Muscle of arm (tissue), 12 donors: ENCODE measurements around the gene STRIP2. TPM values are rescaled to one million over a fixed set of nuclear protein-coding genes. Genes with fewer than 3 reads are reported as not detected.
"Not testable (repeated sequence)": the region's sequence is repeated elsewhere in the genome, so short reads cannot be mapped to it uniquely, and the experiment has no call there.

Source experiments
- DNase-seq: peaks from one replicate; pipeline ENCODE4 v3.0.0-alpha.2; 2013
- polyA plus RNA-seq, 12 donors: library from polyadenylated mRNA; unstranded; fragments of 120-200 nt; gene quantifications; one replicate each; pipeline ENCODE4 v1.2.1, GENCODE V29; 2013; ENCODE audit not compliant: insufficient read length in 12 of 12

STRIP2 gene
- polyA plus RNA-seq, 12 donors = 3.7 to 14.2 (median 7.9) TPM; not detected in 1

DNA sequence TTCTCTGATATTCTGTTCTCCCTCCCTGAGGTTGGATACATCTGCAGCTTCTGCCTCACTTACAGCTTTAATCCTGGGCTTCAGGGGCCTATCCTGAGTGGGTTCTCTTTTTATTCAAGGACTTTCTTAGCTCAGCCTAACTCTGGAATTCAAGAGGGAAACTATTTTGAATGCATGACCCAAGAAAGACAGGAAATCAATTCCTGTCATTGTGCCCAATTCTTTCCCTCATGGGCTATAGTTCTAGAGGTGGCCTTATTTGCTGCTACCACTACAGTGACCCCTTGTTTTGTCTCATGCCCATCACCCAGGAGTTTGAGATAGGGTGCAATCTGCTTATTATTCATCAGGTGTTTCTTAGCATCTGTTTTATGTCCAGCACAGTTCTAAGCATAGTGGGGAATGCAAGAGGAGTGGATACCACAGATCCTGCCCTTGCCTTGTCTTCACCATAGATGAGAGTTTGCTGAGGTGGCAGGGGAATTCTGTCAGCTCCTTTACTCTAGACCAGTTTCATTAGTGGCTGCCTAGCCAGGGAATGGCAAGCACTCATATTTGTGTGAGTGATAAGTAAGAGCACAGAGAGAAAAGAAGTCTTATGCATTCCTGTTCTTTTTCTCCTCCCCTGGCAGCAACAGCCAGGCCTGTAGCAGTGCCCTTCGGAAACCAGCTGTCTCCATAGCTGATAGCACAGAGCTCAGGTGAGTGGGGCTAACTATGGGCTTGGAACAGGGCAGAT is 19.4 kb downstream of the STRIP2 start:
- no peak for DNase-seq

DNA sequence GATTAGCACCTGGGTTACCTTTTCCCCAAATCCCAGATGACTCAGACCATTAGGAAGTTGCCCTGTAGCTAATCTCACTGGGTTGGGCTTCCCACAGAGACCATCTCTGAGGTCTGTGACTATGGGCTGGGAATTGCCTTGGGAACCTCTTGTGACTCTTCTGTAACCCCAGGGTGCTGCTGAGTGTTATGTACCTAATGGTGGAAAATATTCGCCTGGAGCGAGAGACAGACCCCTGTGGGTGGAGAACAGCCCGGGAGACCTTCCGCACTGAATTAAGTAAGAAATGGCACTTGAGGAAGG is 20.0 kb downstream of the STRIP2 start:
- no peak for DNase-seq

DNA sequence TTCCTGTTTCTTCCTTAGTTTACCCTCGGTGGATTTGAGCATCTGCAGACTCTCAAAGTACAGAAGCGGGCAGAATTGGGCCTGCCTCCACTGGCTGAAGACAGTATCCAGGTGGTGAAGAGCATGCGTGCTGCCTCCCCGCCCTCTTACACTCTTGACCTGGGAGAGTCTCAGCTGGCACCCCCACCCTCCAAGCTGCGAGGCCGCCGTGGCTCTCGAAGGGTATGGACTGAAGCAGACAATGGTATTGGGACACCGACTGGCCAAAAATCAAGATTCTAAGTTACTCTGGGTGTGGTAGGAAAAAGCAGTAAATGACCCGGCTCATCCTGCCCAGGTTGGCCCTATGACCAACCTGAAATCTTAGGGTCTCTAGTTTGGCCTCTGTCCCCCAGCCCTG is 22.2 kb downstream of the STRIP2 start:
- DNase-seq = no peak

DNA sequence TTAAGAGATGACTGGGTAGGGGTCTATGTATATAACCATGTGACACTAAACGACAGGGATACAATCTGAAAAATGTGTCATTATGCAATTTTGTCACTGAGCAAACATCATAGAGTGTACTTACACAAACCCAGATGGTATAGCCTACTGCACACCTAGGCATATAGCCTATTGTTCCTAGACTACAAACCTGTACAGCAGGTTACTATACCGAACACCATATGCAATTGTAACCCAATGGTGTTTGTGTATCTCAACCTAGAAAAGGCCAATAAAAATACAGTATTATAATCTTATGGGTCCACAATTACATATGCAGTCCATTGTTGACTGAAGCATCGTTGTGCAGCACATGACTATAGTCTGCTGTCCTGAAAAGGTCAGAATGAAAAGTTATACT is 22.9 kb downstream of the STRIP2 start:
- no peak for DNase-seq

DNA sequence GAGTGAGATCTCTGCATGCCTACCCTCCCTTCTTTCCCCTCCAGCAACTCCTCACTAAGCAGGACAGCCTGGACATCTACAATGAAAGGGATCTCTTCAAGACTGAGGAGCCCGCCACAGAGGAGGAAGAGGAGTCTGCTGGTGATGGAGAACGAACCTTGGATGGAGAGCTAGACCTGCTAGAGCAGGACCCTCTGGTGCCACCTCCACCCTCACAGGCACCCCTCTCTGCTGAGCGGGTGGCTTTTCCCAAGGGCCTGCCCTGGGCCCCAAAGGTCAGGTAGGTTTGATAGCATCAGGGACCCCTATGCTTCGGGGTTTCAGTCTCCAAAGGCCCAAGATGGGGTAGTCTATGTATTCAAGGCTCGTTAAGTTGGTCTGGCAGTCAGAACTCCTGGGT is 23.9 kb downstream of the STRIP2 start:
- DNase-seq = no peak

DNA sequence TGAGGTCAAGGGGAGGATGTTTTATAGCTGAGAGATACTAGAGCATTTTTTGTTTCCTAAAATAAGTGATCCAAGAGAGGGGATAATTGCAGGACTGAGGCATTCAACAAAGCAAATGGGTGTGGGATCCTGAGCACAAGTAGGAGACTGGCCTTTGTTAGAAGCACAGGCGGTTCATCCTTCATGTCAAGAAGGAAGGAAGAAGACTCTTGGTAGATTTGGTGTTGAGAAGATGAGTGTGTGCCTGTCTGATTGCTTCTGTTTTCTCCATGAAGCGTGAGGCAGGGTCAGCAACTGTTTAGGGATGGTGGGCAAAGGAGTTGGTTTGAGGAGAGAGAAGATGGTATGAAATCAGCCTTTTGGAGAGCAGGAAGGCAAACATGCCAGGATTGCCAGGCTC is 27.6 kb downstream of the STRIP2 start:
- DNase-seq = no peak

DNA sequence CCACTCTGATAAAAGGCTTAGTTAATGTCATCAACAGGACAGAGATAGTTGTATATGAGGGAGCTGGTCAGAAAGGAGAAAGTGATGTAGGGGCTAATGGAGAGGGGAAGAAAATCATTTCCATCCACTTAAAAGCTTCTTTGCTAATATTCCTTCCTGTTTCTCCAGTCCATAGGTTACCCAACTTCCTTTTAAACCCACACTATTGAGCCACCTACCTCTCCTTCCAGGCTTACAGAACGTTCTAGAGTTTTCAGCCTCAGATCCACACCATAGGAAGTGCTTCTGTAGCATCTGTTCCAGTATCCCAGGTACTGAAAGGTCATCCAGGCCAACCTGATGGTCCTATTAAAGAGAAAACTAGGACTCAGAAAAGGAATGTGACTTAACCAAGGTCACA is 28.2 kb downstream of the STRIP2 start:
- DNase-seq = no peak

DNA sequence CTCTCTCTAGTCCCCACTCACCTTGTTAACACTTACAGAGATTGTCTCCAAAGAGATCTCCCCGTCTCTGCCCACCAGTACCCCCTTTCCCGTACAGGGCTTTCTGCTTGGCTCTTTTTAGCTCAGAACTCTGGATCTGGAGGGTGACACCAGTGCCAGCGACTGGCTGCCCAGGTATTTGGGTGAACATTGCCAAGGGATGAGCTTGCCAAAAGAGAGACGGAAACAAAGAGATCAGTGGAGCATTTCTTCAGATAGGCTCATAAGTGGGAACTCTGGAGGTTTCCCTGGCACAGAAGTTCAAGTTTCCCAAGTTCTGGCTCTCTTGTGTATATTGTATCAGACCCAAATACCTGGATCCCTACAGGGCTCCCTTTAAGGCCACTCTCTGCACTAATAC is 30.0 kb downstream of the STRIP2 start:
- DNase-seq = no peak

DNA sequence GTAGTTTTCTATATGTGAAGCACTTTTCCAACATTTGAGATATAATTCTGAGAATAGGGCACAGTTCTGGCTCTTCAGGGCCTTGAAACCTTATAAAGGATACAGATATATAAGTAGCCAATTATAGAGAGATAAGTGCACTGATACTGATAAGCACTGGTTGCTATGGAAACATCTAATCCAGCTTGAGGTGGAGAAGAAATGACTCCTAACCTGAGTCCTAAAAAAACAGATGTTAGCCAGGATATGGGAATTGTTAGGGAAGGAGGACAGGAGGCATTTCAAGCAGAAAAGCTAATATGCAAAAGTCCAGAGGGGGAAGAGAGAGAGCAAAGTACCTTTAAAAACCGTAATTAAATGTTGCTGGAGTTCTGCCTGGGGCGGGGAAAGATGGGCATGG is 30.8 kb downstream of the STRIP2 start:
- no peak for DNase-seq

DNA sequence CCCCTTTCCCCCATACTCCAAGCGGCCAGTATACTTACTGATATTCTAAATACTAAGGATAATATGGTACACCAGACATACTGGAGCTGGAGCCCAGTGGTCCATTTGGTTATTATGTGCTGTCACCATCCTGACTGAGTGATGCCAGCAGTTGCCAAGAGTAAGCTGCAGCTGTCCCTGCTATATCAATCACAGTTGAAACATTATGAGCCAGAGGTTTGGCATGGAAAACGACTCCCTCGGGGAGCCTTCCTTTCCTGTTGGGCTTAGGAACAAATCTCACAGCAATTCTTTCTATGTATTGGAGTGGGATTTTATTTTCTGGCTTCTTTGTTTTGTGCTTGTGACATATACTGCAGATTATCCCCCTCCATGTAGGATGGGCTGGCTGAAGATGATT is 32.6 kb downstream of the STRIP2 start:
- DNase-seq = peak; percentile 20

DNA sequence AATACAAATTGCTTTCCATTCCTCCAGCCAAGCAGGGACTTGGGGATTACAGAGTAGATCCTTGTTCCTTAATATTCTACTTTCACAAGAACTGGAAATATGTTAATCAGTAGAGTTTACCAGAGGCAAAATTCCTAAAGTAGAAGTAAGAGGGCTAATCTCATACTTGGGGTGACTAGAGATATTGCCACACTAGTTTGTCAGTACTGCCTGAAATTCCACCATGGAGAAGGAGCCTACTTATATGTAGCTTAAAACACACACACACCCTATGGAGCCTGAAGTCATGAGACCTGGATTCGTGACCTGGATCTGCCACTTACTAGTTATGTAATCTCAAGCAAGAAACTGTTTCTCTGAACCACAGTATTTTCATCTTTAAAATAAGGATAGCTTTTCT is 33.9 kb downstream of the STRIP2 start:
- DNase-seq = no peak

DNA sequence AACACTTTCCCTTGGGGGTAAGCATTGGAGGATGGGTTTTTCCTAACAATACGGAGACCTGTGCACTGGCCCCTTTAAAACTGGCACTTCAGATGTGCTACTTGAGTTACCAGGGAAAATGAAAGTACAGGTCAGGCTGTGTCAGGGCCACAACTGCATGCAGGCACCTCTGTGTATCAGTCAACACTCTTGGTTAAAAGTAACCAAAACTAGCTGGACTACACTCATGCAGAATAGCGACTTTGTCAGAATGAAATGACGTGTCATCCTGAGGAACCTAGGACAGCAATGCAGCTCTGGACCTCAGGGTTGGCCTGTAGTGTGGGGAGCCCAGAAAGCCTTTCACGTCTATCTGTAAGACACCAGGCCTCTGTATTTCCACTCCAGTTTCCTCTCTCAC is 34.3 kb downstream of the STRIP2 start:
- DNase-seq = no peak

DNA sequence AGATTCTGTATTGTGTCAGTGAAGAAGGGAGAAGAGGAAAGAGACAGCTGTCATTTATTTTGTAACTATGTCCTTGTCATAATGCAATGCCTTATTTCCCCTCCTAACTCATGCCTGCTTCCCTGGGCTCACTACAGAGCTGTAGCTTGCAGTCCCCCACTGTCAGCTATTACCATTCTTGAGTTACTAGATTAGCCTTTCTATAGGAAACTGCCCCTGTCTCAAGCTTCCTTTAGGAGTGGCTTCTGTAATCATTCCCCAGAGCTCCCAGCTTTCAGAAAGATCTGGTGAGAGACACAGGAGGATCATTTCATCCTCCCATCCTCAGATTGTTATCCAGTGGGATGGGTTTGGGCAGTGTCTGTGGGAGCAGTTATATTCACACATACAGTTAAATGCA is 35.7 kb downstream of the STRIP2 start:
- DNase-seq = no peak

DNA sequence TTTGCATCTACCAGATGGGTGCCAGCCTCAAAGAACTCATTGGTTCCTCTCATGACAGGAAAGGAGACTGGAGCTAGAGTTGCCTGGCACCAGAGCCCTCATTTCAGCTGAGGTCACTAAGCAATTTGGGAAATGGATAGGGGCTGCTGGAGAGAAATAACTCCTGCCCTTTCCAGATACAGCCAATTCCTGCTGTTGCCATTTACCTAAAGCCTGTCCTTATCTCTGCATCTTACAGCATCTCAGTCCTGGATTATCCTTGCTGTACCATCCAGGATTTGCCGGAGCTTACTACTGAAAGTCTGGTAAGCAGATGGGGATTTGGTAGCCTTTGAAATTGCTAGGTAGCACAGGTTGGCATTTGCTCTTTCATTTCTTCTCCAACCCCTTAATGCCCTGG is 36.2 kb downstream of the STRIP2 start:
- no peak for DNase-seq

DNA sequence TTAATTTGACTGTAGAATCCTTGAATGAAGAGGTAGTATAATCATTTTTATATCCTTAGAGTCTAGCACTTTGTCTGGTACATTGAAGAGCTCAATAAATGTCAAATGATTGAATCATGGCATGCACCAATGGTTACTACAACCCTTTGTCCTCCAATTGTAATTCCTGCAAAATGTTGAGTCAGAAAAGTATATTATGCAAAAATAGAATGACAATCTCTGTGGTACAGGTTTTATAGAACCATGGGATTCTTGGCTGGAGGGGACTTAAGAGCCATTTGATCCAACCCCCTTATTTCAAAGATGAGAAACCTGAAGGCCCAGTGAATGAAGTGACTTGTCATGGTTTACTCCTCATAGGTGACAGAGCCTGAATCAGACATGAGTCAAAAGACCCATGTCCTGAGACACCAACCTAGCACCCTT is 37.2 kb downstream of the STRIP2 start:
- no peak for DNase-seq

DNA sequence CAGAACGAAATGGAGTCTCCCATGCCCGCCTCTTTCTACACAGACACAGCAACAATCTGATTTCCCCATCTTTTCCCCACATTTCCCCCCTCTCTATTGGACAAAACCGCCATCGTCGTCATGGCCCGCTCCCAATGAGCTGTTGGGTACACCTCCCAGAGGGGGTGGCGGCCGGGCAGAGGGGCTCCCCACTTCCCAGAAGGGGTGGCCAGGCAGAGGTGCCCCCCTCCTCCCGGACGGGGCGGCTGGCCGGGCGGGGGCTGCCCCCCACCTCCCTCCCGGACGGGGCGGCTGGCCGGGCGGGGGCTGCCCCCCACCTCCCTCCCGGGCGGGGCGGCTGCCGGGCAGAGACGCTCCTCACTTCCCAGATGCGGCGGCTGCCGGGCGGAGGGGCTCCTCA is 41.7 kb downstream of the STRIP2 start:
- DNase-seq = not testable (repeated sequence)

DNA sequence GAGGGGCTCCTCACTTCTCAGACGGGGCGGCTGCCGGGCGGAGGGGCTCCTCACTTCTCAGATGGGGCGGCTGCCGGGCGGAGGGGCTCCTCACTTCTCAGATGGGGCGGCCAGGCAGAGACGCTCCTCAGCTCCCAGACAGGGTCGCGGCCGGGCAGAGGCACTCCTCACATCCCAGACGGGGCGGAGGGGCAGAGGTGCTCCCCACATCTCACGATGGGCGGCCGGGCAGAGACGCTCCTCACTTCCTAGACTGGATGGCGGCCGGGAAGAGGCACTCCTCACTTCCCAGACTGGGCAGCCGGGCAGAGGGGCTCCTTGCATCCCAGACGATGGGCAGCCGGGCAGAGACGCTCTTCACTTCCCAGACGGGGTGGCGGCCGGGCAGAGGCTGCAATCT is 42.2 kb downstream of the STRIP2 start:
- not testable (repeated sequence) for DNase-seq

DNA sequence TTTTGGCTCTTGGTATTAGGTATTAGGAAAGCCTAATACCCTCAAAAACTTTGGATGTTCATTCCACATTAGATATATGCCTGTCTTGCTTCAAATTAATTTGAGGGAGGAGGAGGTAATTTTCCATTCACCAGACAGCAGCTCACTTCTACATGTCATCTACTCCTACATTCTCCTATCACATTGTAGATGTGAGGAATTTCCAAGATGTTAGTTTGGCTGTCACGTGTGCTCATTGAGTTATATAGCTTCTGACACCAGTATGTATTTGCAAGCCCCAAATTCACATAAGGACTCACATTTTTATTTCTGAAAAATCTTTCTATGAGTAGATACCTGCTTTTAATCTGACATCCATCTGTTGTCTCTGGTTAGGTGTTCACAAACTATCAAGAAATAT is 45.6 kb downstream of the STRIP2 start:
- no peak for DNase-seq

DNA sequence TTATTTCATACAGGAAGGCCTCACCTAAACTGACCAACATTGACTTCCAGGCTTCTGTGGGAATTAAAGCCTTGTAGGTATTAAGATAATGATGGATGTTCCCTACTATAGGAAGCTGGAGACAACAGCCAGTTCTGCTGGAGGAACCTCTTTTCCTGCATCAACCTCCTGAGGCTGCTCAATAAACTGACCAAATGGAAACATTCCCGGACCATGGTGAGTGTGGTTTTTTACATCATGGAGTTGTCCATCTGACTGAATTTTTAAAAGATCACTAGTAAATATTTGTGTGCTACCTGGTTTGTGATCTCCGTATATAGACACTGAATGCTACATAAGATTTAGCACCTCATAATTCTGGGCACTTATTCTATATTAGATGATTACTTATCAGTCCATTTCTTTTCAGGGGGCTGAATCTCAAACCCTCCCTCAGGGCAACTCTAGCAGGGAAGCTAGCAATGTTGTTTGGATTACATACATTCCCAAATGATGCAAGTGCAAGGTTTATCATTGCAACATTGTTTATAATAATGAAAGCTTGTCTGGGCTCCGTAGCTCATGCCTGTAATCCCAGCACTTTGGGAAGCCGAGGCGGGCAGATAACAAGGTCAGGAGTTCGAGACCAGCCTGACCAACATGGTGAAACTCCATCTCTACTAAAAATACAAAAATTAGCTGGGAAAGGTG is 46.6 kb downstream of the STRIP2 start:
- DNase-seq = no peak

DNA sequence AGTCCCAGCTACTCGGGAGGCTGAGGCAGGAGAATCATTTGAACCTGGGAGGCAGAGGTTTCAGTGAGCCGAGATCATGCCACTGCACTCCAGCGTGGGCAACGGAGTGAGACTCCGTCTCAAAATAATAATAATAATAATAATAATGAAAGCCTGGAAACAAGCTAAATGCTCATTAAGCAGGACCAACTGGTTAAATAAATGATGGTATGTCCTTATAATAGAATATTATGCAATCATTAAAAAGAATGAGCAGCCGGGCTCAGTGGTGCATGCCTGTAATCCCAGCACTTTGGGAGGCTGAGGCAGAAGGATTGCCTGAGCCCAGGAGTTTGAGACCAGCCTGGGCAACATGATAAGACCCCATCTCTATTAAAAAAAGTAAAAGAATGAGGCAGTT is 47.1 kb downstream of the STRIP2 start:
- DNase-seq = not testable (repeated sequence)

DNA sequence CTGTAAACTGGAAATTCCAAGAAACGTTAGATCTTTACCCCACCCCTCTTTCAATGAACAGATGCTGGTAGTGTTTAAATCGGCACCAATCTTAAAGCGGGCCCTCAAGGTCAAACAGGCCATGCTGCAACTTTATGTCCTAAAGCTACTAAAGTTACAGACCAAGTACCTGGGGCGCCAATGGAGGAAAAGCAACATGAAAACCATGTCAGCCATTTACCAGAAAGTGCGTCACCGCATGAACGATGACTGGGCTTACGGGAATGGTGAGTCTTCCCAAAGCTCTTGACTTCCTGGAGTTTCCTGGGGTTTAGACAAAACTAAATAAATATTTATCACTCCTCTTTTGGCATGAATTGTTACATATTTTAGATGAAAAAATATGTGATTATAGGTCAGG is 48.5 kb downstream of the STRIP2 start:
- no peak for DNase-seq

DNA sequence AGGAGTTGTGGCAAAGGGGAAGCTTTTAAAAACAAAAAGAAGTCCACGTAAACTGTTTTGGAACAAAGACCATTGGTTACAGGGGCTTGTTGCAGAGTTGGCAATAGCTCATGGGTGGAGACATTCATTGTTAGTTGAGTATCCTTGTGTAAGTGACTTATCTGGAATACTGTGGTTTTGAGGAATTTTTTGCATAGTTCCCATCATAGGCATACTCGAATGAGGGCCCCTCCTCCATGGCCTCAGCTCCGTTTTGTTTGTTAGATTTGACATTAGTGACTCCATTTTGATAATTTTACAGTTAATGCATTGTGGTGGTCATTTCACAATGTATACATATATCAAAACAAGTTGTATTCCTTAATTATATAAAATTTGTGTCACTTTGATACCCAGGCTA is 55.3 kb downstream of the STRIP2 start:
- no peak for DNase-seq

DNA sequence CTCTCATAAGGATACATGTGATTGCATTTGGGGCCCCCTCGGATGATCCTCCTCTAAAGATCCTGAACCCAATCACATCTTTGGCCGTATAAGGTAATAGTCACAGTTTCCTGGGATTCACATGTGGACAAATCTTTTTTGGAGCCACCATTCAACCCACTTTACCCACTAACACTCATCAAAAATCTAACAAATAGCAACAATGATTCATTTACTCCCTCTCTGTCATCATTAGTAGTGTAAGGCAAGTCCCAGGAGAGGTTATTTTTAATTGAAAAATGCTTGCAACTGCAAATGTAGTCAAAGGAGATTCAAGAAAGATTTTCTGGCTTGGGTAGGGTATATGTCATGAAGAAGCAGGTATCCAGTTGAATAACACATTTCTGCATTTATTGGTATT is 58.2 kb downstream of the STRIP2 start:
- no peak for DNase-seq

DNA sequence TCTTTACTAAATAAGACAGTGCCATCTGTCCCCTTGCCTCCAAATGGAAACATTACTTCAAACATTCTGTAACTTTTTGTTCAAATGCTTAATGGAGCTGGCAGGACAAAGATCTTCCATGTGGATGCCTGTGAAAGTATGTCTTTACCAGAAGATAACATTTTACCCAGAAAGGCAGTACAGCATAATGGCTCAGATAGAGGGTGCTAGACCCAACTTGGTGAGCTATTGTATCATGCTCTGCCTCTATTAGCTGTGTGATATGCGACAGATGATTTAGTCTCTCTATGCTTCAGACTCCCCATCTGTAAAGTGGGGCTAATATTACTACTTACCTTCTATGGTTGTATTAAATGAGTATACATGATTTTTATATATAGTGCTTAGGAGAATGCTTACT is 59.3 kb downstream of the STRIP2 start:
- no peak for DNase-seq
